IMR-90 (cell line): ENCODE measurements around the gene TRDN. TPM values are rescaled to one million over a fixed set of nuclear protein-coding genes. Genes with fewer than 3 reads are reported as not detected.

ENCODE experiments used
- ATAC-seq: fragments of 200-7000 bp; cut with Tn5 transposase; 2 replicates; pipeline ENCODE4 v1.9.1; 2020; ENCODE audit warnings: low read depth, mild to moderate bottlenecking, moderate library complexity
- BruUV-seq: library from RNA; stranded (reverse); fragments of 400-500 nt; replicated peaks from 2 replicates; lab custom pipeline; 2021; lab: Mats Ljungman, UMichigan
- CTCF ChIA-PET: fragments of 300-600 bp; formaldehyde crosslinking; extraction: SDS; loops from one replicate; lab custom pipeline; 2021; ENCODE audit warnings: antibody characterized with exemption; lab: Yijun Ruan, JAX
- POLR2A ChIA-PET: fragments of 300-600 bp; sonication (Branson Sonifier 250); formaldehyde crosslinking; loops from one replicate; lab custom pipeline; 2022; ENCODE audit warnings: antibody characterized with exemption; ENCODE audit not compliant: unreplicated experiment; lab: Charles Lee
- DNase-seq: peaks from one replicate; pipeline ENCODE4 v3.0.0; 2013
- H2AFZ ChIP-seq: replicated peaks from 2 replicates; pipeline ENCODE3; 2013; ENCODE audit warnings: low read length, mild to moderate bottlenecking; ENCODE audit not compliant: poor library complexity
- H2AK5ac ChIP-seq: 2 replicates; pipeline ENCODE4 v1.6.1; 2013; ENCODE audit warnings: low read depth, low read length, inconsistent platforms
- H2AK9ac ChIP-seq: replicated peaks from 2 replicates; pipeline ENCODE3; 2013; ENCODE audit warnings: mild to moderate bottlenecking, low read depth, low read length, moderate library complexity; ENCODE audit not compliant: poor library complexity
- H2BK120ac ChIP-seq: 2 replicates; pipeline ENCODE4 v1.6.1; 2013; ENCODE audit warnings: low read depth, low read length, inconsistent platforms
- H2BK15ac ChIP-seq: 3 replicates; pipeline ENCODE4 v1.6.1; 2013; ENCODE audit warnings: low read depth, low read length, inconsistent platforms
- H2BK20ac ChIP-seq: 2 replicates; pipeline ENCODE4 v1.6.1; 2013; ENCODE audit warnings: low read depth, mild to moderate bottlenecking, inconsistent platforms, low read length, moderate library complexity
- H2BK5ac ChIP-seq: 2 replicates; pipeline ENCODE4 v1.6.1; 2013; ENCODE audit warnings: mild to moderate bottlenecking, low read depth, low read length, inconsistent platforms; ENCODE audit not compliant: poor library complexity, severe bottlenecking
- H3K14ac ChIP-seq: replicated peaks from 2 replicates; pipeline ENCODE4 v1.6.1; 2013; ENCODE audit warnings: low read depth, low read length, inconsistent platforms
- H3K18ac ChIP-seq: 2 replicates; pipeline ENCODE4 v1.6.1; 2013; ENCODE audit warnings: low read depth, low read length, control low read depth
- H3K23ac ChIP-seq: 2 replicates; pipeline ENCODE4 v1.6.1; 2013; ENCODE audit warnings: low read depth, low read length, inconsistent platforms
- H3K27ac ChIP-seq: 2 replicates; pipeline ENCODE4 v1.5.1; 2013; ENCODE audit warnings: mild to moderate bottlenecking, control low read depth, low read length; ENCODE audit not compliant: insufficient read depth
- H3K27me3 ChIP-seq: 2 replicates; pipeline ENCODE4 v1.6.1; 2013; ENCODE audit warnings: low read length; ENCODE audit not compliant: control insufficient read depth, insufficient read depth
- H3K36me3 ChIP-seq: 2 replicates; pipeline ENCODE4 v1.6.1; 2013; ENCODE audit warnings: low read length, mixed read lengths; ENCODE audit not compliant: control insufficient read depth, insufficient read depth
- H3K4ac ChIP-seq: 2 replicates; pipeline ENCODE4 v1.6.1; 2013; ENCODE audit warnings: low read depth, low read length, inconsistent platforms
- H3K4me1 ChIP-seq: 2 replicates; pipeline ENCODE4 v1.6.1; 2013; ENCODE audit warnings: low read length, mixed read lengths; ENCODE audit not compliant: control insufficient read depth, insufficient read depth
- H3K4me2 ChIP-seq: 2 replicates; pipeline ENCODE4 v1.6.1; 2013; ENCODE audit warnings: low read depth, mild to moderate bottlenecking, control low read depth, low read length, moderate library complexity
- H3K4me3 ChIP-seq: 2 replicates; pipeline ENCODE4 v1.5.1; 2013; ENCODE audit warnings: low read depth, mild to moderate bottlenecking, control low read depth, low read length, moderate library complexity; ENCODE audit not compliant: insufficient read depth
- H3K56ac ChIP-seq: 2 replicates; pipeline ENCODE4 v1.6.1; 2013; ENCODE audit warnings: low read length, inconsistent platforms; ENCODE audit not compliant: insufficient read depth; ENCODE audit errors: extremely low read depth
- H3K79me1 ChIP-seq, 2 experiments: 2 replicates each; pipeline ENCODE4 v1.6.1; 2013; ENCODE audit warnings: low read length in 2 of 2, inconsistent platforms in 1 of 2, low read depth in 1 of 2
- H3K9ac ChIP-seq: 2 replicates; pipeline ENCODE4 v1.6.1; 2013; ENCODE audit warnings: low read depth, low read length, control low read depth
- H3K9me1 ChIP-seq: 2 replicates; pipeline ENCODE4 v1.6.1; 2013; ENCODE audit warnings: low read length, inconsistent platforms; ENCODE audit not compliant: insufficient read depth
- H3K9me3 ChIP-seq: 2 replicates; pipeline ENCODE4 v1.6.1; 2013; ENCODE audit warnings: low read length; ENCODE audit not compliant: control insufficient read depth, insufficient read depth
- H4K20me1 ChIP-seq: 2 replicates; pipeline ENCODE4 v1.6.1; 2013; ENCODE audit warnings: low read length, inconsistent platforms; ENCODE audit not compliant: insufficient read depth
- H4K5ac ChIP-seq: 2 replicates; pipeline ENCODE4 v1.6.1; 2013; ENCODE audit warnings: mild to moderate bottlenecking, low read depth, low read length, control low read depth
- H4K8ac ChIP-seq, 2 experiments: 2 replicates each; pipeline ENCODE4 v1.6.1; 2013; ENCODE audit warnings: low read depth in 2 of 2, low read length in 2 of 2, control low read depth in 1 of 2, inconsistent platforms in 1 of 2
- H4K91ac ChIP-seq: 2 replicates; pipeline ENCODE4 v1.6.1; 2013; ENCODE audit warnings: low read depth, low read length, inconsistent platforms; ENCODE audit not compliant: insufficient read depth
- RCOR1 ChIP-seq: IDR thresholded peaks from 2 replicates; pipeline ENCODE4 v1.6.1; 2012; ENCODE audit warnings: mild to moderate bottlenecking, low read length, improper control_type of control experiment; ENCODE audit not compliant: insufficient replicate concordance
- SMC3 ChIP-seq: fragments of 150-350 bp; IDR thresholded peaks from 2 replicates; pipeline ENCODE4 v1.6.1; 2016; ENCODE audit warnings: low read depth, mild to moderate bottlenecking, antibody characterized with exemption, low read length, moderate library complexity
- WGBS, 2 experiments: methylation state at CpG; one replicate each; pipeline versions ENCODE4 v1.1.5 to v1.1.7; 2013; ENCODE audit warnings: missing lambda C conversion rate in 2 of 2; ENCODE audit not compliant: insufficient read length in 1 of 2; ENCODE audit errors: extremely low coverage in 2 of 2; 5-methylcytosine and 5-hydroxymethylcytosine counted together
- dilution Hi-C: fragments of 300-500 bp; cut with HindIII; formaldehyde crosslinking; loops from one replicate; pipeline ENCODE4 v1.14.3; 2018; ENCODE audit warnings: low sequenced_read_pairs; ENCODE audit not compliant: unreplicated experiment
- in situ Hi-C: fragments of 300-500 bp; cut with MboI; formaldehyde crosslinking; loops from 3 replicates; pipeline ENCODE4 v1.14.3; 2019; ENCODE audit warnings: low sequenced_read_pairs, inconsistent platforms, mixed read lengths
- intact Hi-C: fragments of 100-400 bp; cut with micrococcal nuclease; formaldehyde crosslinking; loops from 2 replicates; pipeline ENCODE4 v1.10.0; 2022
- polyA plus RNA-seq, 3 experiments: library from polyadenylated mRNA; depleted of rRNA; stranded (reverse); fragments of >200 nt; gene quantifications; 2 replicates each; pipeline ENCODE4 v1.2.3, GENCODE V29; 2012; ENCODE audit warnings: low replicate concordance in 1 of 3
- total RNA-seq: library from RNA; depleted of rRNA; stranded (reverse); fragments of >200 nt; gene quantifications from 2 replicates; pipeline ENCODE4 v1.2.3, GENCODE V29; 2012

TRDN gene
- total and polyA plus RNA-seq, 2 of the 4 experiments (the other 2 are of a cell fraction): not detected

GRCh38 chr6:123564361-123564760 is 72.4 kb downstream of the TRDN start:
- in situ Hi-C loops (no loop called here), dilution Hi-C loops (no loop called here), intact Hi-C loops (no loop called here)
- Histone ChIP-seq H3K4ac (no peak overlapping the region), H4K8ac (no peak overlapping the region), H3K9me1 (no peaks in the 10 kb centered on the region), H3K79me1 (no peaks in the 10 kb centered on the region), H2BK5ac (no peak overlapping the region), H2AFZ (no peak overlapping the region), H4K20me1 (no peaks in the 10 kb centered on the region), H3K4me1 (no peaks in the 10 kb centered on the region), H2AK5ac (no peak overlapping the region), H3K23ac (no peak overlapping the region), H3K27me3 (no peaks in the 10 kb centered on the region), H3K56ac (no peak overlapping the region), H3K36me3 (no peaks in the 10 kb centered on the region), H4K91ac (no peak overlapping the region), H2BK15ac (no peak overlapping the region), H3K4me2 (no peak overlapping the region), H2BK20ac (no peak overlapping the region), H4K5ac (no peak overlapping the region), H2AK9ac (no peak overlapping the region), H3K27ac (no peak overlapping the region), H3K9ac (no peak overlapping the region), H3K9me3 (peaks cover 6% of the 10 kb centered on the region), H3K14ac (no peak overlapping the region), H2BK120ac (no peak overlapping the region), H3K4me3 (no peak overlapping the region), H3K18ac (no peak overlapping the region)
- CTCF ChIA-PET: no interaction called here
- no peak for DNase-seq
- POLR2A ChIA-PET: no interaction called here
- WGBS, 2 experiments: no CpG with 5 or more reads among the region's 3 CpGs
- BruUV-seq: no TSS peak
- ATAC-seq: no peak
- TF ChIP-seq SMC3: no peak
- TF ChIP-seq RCOR1: no peak
